Gastrocnemius medialis (tissue), 4 donors: ENCODE data around the gene C2orf76. TPM values are rescaled to one million over a fixed set of nuclear protein-coding genes. Genes with fewer than 3 reads are reported as not detected.
"Not testable (repeated sequence)": the region's sequence is repeated elsewhere in the genome, so short reads cannot be mapped to it uniquely, and the experiment has no call there.

Source experiments
- ATAC-seq, 2 donors: fragments of 150-250 bp; one replicate each; pipeline ENCODE4 v1.9.1; 2016
- DNase-seq, 2 donors: peaks; one replicate each; pipeline ENCODE4 v3.0.0-alpha.2; 2019
- H3K27ac ChIP-seq, 4 donors: fragments of 200-600 bp; sonication (generic); 1 replicate in 1 of 4; 2 replicates in 3 of 4; pipeline ENCODE4 v1.5.1; 2016 to 2018; ENCODE audit warnings: mild to moderate bottlenecking in 2 of 4, moderate library complexity in 1 of 4
- H3K27me3 ChIP-seq, 3 donors: fragments of 200-600 bp; sonication (generic) in 2 of 3; 1 replicate in 1 of 3; 2 replicates in 2 of 3; pipeline versions ENCODE4 v1.5.1 to v1.6.0; 2016 to 2019; ENCODE audit warnings: mild to moderate bottlenecking in 1 of 3, moderate library complexity in 1 of 3
- H3K36me3 ChIP-seq, 2 donors: fragments of 200-600 bp; sonication (generic) in 1 of 2; one replicate each; pipeline ENCODE4 v1.5.1; 2017 to 2018
- H3K4me1 ChIP-seq, 2 donors: fragments of 200-600 bp; sonication (generic) in 1 of 2; one replicate each; pipeline ENCODE4 v1.5.1; 2016 to 2017; ENCODE audit warnings: mild to moderate bottlenecking in 2 of 2
- H3K4me3 ChIP-seq, 4 donors: fragments of 200-600 bp; sonication (generic) in 3 of 4; 1 replicate in 1 of 4; 2 replicates in 3 of 4; pipeline ENCODE4 v1.5.1; 2016 to 2019; ENCODE audit warnings: mild to moderate bottlenecking in 2 of 4
- H3K9me3 ChIP-seq, 3 donors: fragments of 200-600 bp; sonication (generic) in 2 of 3; 1 replicate in 1 of 3; 2 replicates in 2 of 3; pipeline ENCODE4 v1.5.1; 2016 to 2019
- POLR2A ChIP-seq, 2 donors: fragments of 450-650 bp; IDR thresholded peaks; one replicate each; pipeline ENCODE4 v1.6.1; 2017; ENCODE audit warnings: antibody characterized with exemption in 2 of 2, mild to moderate bottlenecking in 2 of 2, moderate library complexity in 2 of 2
- in situ Hi-C, 4 donors: fragments of 200-750 bp; cut with MboI; loops; one replicate each; pipeline versions ENCODE4 v1.15.0 to v1.8.0; 2017; ENCODE audit warnings: low sequenced_read_pairs in 4 of 4
- intact Hi-C: fragments of 100-400 bp; cut with DNase I; formaldehyde crosslinking; loops from one replicate; pipeline ENCODE4 v1.15.1; 2023; ENCODE audit warnings: low total_unique reads
- total RNA-seq, 4 donors: library from RNA; depleted of rRNA; stranded (reverse); fragments of >200 nt; gene quantifications; one replicate each; pipeline versions ENCODE4 v1.1.0 to v1.2.3, GENCODE V29; 2016
- TF ChIP-seq, protein P1 (sequence below), 5 experiments: fragments of 450-650 bp in 3 of 5; fragments of 200-600 bp in 2 of 5; sonication (generic) in 2 of 5; IDR thresholded peaks in 4 of 5; conservative IDR thresholded peaks in 1 of 5; 1 replicate in 4 of 5; 2 replicates in 1 of 5; pipeline ENCODE4 v1.5.1; 2016 to 2019; ENCODE audit warnings: antibody characterized with exemption in 5 of 5, mild to moderate bottlenecking in 3 of 5, moderate library complexity in 3 of 5

C2orf76 gene
- total RNA-seq, 4 donors from 2014 or later = 0.61 to 5.9 (median 2.6) TPM; not detected in 1

DNA sequence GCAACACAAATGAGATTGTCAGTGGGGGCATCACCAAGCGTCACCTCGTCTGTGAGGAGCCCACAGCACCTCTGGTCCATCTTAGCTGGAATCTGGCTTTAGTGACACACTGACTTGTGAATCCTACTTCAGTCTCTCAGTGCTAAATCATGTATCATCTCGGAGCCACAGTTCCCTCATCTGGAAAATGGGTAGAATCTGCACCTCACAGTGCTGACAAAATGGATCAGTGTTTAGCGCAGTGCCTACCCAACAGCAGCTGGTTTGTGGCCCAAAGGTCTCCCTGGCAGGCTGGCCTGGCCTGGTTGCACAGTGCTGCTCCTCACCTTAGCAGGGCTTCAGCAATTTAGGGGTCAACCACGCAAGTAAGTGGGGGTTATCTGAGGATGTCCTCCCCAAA, 10.2 kb upstream of the C2orf76 start:
- H3K27me3 ChIP-seq = no peaks in the 10 kb centered on the region
- DNase-seq = no peak
- intact Hi-C loops (no loop called here), in situ Hi-C loops (no loop called here)
- H3K4me3 ChIP-seq = no peak overlapping the region
- ATAC-seq = no peak
- H3K9me3 ChIP-seq = no peaks in the 10 kb centered on the region
- H3K36me3 ChIP-seq = peaks cover 0 to 21% of the 10 kb centered on the region in 2 donors
- TF ChIP-seq, protein P1, sequence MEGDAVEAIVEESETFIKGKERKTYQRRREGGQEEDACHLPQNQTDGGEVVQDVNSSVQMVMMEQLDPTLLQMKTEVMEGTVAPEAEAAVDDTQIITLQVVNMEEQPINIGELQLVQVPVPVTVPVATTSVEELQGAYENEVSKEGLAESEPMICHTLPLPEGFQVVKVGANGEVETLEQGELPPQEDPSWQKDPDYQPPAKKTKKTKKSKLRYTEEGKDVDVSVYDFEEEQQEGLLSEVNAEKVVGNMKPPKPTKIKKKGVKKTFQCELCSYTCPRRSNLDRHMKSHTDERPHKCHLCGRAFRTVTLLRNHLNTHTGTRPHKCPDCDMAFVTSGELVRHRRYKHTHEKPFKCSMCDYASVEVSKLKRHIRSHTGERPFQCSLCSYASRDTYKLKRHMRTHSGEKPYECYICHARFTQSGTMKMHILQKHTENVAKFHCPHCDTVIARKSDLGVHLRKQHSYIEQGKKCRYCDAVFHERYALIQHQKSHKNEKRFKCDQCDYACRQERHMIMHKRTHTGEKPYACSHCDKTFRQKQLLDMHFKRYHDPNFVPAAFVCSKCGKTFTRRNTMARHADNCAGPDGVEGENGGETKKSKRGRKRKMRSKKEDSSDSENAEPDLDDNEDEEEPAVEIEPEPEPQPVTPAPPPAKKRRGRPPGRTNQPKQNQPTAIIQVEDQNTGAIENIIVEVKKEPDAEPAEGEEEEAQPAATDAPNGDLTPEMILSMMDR (IDR thresholded peaks at IDR 0.05 in 4 of 5, conservative IDR thresholded peaks at IDR 0.05 in 1 of 5) = no peak
- TF ChIP-seq POLR2A (IDR thresholded peaks at IDR 0.05) = no peak
- no peaks in the 10 kb centered on the region for H3K4me1 ChIP-seq
- no peak overlapping the region for H3K27ac ChIP-seq

DNA sequence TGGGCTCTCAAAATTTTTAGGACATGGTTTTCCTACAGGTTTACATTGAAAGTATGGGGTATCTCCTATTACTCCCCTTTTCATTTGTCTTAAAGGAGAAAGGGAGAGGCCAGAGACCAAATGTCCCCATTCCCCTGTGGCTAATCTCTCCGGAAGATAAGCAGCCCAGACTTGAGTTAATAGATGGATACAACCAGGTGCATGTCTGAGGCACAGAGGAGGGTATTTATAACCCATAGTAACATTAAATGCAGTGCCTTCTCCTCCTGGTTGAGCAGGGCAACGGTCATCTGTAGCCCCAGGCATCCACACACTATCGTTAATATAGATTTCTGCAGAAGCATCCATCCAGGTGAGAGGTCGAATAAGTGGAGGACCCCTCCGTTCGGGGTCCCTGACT, 9.8 kb upstream of the C2orf76 start:
- H3K27ac ChIP-seq, H3K9me3 ChIP-seq, intact Hi-C loops, ATAC-seq, in situ Hi-C loops, H3K27me3 ChIP-seq, DNase-seq, H3K4me3 ChIP-seq, H3K4me1 ChIP-seq: not testable (repeated sequence)
- H3K36me3 ChIP-seq = peaks cover 0 to 21% of the 10 kb centered on the region in 2 donors

DNA sequence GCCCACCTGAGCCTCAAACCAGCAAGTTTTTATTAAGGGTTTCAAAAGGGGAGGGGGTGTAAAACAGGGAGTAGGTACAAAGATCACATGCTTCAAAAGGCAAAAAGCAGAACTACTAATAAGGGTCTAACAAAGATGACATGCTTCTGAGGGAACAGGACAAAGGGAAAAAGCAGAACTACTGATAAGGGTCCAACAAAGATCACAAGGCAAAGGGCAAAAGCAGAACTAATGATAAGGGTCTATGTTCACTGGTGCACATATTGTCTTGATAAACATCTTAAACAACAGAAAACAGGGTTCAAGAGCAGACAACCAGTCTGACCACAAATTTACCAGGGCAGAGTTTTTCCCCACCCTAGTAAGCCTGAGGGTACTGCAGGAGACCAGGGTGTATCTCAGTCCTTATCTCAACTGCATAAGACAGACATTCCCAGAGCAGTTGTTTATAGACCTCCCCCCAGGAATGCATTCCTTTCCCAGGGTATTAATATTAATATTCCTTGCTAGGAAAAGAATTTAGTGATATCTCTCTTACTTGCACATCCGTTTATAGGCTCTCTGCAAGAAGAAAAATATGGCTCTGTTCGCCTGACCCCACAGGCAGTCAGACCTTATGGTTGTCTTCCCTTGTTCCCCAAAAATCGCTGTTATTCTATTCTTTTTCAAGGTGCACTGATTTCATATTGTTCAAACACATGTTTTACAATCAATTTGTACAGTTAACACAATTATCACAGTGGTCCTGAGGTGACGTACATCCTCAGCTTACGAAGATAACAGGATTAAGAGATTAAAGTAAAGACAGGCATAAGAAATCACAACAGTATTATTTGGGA, 7.5 kb upstream of the C2orf76 start:
- H3K9me3 ChIP-seq, H3K4me3 ChIP-seq, in situ Hi-C loops, ATAC-seq, intact Hi-C loops, DNase-seq, H3K27me3 ChIP-seq, H3K27ac ChIP-seq: not testable (repeated sequence)
- peaks cover 8 to 18% of the 10 kb centered on the region in 2 donors for H3K4me1 ChIP-seq
- peaks cover 0 to 28% of the 10 kb centered on the region in 2 donors for H3K36me3 ChIP-seq

DNA sequence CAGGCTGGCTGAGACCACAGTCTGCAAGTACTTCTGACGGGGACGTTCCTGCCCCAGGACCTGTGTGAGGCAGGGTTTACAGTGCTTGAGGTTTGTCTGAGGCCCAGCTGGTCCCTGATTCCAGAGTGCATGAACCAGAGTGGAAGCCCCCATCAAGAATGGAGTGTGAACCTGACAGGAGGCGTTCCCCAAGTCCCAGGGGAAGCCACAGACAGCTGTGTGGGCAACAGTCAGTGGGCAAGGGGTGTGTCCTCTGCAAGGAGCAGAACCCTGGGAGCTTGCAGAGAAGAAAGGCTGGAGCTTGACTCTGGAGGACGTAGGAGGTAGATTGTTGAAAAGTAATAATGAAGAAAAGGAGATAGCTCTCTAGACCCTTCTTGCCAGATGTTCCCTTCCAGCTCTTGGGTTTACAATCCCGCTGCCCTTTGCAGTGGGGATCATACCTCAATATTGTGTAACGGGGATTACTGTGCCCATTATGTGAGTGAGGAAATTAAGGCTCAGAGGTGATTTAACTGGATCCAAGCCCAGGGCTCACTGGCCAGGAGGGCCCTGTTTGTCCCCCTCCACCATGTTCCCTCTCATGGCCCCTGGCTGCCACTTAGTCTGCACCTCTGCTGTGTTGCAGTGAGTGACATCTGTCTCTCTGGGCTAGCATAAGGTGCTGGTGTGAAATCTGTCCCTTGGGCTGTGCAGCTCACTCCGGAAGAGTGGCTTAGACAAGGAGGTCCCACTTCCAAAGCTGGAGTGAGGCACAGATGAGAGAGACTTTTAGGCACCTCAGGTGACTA, 6.3 kb upstream of the C2orf76 start:
- Histone ChIP-seq H3K27ac (no peak overlapping the region), H3K36me3 (peaks cover 0 to 29% of the 10 kb centered on the region in 2 donors), H3K4me3 (no peak overlapping the region), H3K4me1 (peaks cover 15 to 21% of the 10 kb centered on the region in 2 donors), H3K27me3 (no peaks in the 10 kb centered on the region), H3K9me3 (no peaks in the 10 kb centered on the region)
- no peak for ATAC-seq
- no peak for DNase-seq
- TF ChIP-seq, protein P1 (IDR thresholded peaks at IDR 0.05 in 4 of 5, conservative IDR thresholded peaks at IDR 0.05 in 1 of 5) = no peak
- TF ChIP-seq POLR2A (IDR thresholded peaks at IDR 0.05) = no peak
- in situ Hi-C loops (no loop called here), intact Hi-C loops (no loop called here)

DNA sequence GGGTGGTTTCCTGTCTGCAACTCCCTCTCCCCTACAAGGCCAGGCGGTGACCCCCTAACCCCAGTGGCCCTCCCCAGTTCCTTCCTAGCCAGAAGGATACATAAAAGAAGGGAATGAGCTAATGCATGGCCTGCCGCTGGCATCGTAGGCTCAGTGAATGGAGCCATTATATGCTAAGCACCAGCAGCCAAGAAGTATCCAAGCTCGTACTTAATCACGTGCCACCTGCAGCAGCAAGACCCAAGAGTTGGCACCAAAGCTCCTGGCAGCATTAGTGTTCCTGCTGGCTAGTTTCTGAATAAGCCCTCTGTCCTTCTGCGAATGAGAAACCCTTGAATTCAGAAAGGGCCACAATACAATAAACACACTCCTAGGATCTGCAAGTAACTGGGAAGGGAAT, 4.5 kb upstream of the C2orf76 start:
- ATAC-seq = no peak
- Histone ChIP-seq H3K4me1 (peaks cover 22 to 26% of the 10 kb centered on the region in 2 donors), H3K4me3 (no peak overlapping the region), H3K27me3 (no peaks in the 10 kb centered on the region), H3K9me3 (no peaks in the 10 kb centered on the region), H3K36me3 (peaks cover 0 to 29% of the 10 kb centered on the region in 2 donors), H3K27ac (peak overlapping the region in 1 of 4 donors; percentile 76)
- intact Hi-C loops = no loop called here
- in situ Hi-C loops = no loop called here
- no peak for TF ChIP-seq POLR2A (IDR thresholded peaks at IDR 0.05)
- TF ChIP-seq, protein P1 (IDR thresholded peaks at IDR 0.05 in 4 of 5, conservative IDR thresholded peaks at IDR 0.05 in 1 of 5) = no peak
- DNase-seq = no peak
